ENCODE results near the gene SAMD11.

DNA sequence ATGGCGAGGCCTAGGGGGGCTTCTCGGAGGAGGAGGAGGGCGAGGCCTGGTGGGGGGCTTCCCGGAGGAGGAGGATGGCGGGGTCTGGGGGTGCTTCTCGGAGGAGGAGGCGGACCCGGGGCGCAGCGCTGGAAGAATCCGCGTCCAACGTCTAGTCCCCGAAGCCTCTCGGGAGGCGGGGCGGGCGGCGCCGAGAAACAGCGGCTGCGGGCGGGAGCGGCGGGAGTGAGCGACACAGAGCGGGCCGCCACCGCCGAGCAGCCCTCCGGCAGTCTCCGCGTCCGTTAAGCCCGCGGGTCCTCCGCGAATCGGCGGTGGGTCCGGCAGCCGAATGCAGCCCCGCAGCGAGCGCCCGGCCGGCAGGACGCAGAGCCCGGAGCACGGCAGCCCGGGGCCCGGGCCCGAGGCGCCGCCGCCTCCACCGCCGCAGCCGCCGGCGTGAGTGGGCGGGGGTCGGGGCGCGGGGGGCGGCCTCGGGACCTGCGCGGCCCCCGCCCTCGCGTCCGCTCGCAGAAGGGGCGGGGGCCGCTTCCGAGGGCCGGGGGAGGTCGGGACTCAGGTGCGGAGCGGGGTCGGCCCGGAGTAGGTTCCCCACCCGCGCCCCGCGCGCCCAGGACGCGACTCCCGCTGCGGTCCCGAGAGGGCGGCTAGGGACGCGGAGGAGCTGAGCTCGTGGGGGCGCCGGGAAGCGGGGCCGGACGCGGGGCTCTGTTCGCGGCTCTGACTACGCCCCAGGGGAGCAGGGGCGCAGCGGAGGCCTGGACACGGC, 36.8 kb downstream of the SAMD11 start, which contains the start of gene KLHL17:
- TF ChIP-seq YY1 (IDR thresholded peaks at IDR 0.05; ENCODE audit: insufficient read depth, insufficient read length) (no peak), ZNF274 (IDR thresholded peaks at IDR 0.05; ENCODE audit: low read depth, low read length) (no peak)
